HG03103 (cell line): ENCODE results near the gene SIX5.
"Not testable (repeated sequence)": the region's sequence is repeated elsewhere in the genome, so short reads cannot be mapped to it uniquely, and the experiment has no call there.

Source experiments
- ATAC-seq: cut with Tn5 transposase; IDR thresholded peaks from one replicate; pipeline ENCODE4 v1.9.1; 2021; ENCODE audit warnings: low read depth; ENCODE audit not compliant: unreplicated experiment

The SIX5 gene

GRCh38 chr19:45761714-45762113, 7.3 kb downstream of the SIX5 start:
- no peak for ATAC-seq

DNA sequence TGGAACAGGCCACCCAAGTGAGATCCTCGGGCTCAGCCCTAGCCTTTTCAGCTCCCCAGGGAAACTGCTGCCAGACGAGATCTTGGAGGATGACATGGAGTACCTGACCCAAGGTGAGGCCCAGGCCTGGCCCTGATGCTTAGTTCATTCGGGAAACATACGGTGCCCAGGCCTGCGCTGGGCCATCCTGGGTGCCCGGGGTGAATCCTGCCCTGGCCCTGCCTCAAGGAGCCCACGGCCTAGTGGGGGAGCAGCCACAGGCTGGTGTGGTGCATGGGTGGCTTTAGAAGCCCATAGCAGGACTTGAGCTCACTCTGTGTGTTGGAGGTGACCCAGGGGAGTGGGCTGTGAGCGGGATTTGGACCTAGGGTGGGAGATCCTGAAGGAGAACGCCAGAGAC, 10.1 kb downstream of the SIX5 start:
- ATAC-seq = no peak

DNA sequence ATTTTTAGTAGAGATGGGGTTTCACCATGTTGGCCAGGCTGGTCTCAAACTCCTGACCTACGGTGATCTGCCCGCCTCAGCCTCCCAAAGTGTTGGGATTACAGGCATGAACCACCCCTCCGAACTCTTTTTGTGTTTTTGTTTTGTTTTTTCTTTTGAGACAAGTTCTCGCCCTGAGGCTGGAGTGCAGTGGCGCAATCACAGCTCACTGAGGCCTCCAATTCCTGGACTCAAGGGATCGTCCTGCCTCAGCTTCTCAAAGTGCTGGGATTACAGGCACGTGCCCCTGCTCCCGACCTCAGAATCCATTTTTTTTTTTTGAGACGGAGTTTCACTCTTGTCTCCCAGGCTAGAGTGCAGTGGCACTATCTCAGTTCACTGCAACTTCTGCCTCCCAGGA, 11.4 kb downstream of the SIX5 start:
- ATAC-seq = no peak

- ATAC-seq = no peak
Measured at GRCh38 chr19:45754323-45754722, 14.7 kb downstream of the SIX5 start.

DNA sequence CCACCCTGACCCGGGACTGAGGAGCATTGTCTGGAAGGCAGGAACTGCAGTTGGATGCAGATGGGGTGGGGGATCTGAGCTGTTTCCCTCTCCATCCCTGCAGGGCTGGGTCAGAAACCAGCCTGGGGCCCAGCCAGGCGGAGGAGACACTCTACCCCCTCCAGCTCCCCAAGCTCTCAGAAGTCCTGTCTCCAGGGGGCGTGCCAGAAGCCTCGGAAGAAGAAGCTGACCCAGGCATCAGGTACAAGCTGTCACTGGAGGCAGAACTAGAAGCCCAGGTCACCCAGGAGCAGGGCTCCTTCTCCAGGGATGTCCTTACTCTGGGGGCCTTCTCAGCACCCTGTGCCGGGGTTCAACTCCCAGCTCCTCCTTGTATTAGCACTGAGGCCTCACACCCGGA, 15.5 kb downstream of the SIX5 start:
- ATAC-seq = no peak

DNA sequence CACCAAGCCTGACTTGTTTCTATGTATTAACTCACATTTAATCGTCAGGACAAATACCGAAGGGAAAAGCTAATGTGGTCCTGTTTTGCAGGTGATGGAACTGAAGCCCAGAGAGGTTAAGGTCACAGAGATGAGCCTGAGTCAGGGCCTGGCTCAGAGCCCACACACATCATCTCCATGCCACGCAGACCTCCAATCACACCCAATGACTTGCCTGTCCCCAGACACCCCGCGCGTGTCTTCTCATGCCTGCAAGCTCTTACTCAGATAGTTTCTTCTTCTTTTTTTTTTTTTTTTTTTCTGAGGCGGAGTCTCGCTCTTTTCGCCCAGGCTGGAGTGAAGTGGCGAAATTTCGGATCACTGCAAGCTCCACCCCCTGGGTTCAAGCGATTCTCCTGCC, 16.4 kb downstream of the SIX5 start:
- no peak for ATAC-seq

GRCh38 chr19:45751483-45751882, 17.6 kb downstream of the SIX5 start:
- ATAC-seq = not testable (repeated sequence)

DNA sequence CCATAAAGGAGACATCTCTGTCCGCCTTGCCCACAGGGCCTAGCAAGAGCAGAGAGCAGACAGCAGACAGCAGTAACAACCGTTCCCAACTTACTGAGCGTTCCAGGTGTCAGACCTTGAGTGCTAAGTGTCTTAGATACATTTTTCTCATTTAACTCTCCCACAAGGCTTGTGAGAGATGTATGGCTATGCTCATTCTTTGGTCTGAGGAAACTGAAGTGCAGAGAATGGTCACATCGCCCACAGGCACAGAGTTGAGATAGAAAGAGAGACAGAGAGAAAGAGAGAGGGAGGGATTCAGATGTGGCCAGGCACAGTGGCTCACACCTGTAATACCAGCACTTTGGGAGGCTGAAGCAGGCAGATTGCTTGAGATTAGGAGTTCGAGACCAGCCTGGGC, 21.5 kb downstream of the SIX5 start:
- ATAC-seq = no peak

DNA sequence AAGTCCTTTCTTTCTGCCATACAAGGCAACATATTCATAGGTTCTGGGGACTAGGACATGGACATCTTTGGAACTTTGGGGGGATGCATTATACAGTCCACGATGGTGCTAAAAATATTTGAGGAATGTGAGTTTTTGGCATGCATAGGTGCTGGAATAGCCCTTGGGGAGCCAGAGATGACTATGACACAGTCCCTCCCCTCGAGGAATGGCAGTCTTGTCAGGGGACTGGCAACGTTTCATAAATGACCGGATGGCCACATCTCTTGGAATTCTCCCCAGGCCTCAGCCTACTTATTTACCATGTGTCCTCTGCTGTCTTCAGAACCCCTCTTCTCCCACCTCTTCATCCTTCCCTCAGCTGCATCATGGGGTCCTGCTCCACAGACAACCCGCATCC, 22.2 kb downstream of the SIX5 start:
- ATAC-seq = no peak

DNA sequence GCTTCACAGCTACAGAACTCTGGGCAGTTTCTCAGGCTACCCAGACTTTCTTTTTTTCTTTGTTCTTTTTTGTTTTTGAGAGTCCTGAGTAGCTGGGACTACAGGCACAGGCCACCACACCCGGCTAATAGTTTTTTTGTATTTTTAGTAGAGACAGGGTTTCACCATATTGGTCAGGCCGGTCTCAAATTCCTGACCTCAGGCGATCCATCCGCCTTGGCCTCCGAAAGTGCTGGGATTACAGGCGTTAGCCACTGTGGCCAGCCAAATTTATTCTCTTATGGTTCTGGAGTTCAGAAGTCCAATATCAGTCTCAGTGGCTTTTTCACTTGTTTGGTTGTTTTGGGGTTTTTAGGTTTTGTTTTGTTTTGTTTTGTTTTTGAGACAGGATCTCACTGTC, 23.4 kb downstream of the SIX5 start:
- no peak for ATAC-seq

DNA sequence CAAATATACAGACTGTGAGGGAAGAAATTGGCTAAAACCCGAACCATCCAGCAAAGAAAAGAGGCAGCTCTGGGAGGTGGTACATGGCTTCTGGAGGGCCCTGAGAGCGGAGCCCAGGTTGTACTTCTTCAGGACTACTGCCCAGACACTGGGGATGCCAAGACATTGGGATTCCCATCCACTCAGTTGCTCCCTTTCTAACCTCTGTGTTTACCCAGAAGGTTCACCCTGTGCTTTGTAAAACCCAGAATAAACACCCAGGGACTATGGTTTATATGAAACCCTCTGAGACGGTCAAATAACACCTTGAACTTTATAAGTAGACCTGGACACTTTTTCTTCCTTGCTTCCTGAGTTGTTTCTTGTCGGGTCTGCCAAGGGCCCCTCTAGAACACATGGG, 26.1 kb downstream of the SIX5 start:
- ATAC-seq = no peak

DNA sequence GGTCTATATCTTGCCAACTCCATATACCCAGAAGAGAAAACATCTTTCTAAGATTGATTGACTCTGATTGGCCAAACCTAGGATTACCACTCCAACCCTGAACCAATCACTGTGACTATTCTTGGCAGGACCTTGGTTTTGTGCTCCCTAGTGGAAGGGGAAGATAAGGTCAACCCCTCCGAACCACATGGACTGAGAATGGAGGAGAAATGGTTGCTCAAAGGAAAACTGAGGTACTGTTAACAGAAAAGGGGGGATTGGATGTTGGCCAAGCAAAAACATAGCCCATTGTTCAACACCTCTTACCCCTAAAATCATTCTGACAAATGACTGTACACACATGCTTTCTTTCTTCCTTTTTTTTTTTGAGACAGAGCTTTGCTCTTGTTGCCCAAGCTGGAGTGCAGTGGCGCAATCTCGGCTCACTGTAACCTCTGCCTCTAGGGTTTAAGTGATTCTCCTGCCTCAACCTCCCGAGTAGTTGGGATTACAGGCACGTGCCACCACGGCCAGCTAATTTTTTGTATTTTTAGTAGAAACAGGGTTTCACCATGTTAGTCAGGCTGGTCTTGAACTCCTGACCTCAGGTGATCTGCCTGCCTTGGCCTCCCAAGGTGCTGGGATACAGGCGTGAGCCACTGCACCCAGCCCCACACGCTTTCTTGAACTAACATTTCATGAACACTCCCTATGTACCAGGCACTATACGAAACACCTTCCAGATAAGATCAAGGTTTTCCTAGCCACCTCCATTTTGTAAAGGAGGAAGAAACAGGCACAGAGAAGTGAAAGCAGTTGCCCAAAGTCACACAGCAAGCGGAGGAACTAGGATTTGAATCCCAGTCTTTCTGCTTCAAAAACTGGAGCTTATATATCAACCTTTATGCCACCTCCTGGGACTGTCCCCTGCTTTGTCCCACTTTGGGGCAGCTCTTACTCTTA, 29.3 kb downstream of the SIX5 start:
- ATAC-seq = no peak

- ATAC-seq = no peak
Measured at GRCh38 chr19:45733160-45733810, 35.8 kb downstream of the SIX5 start, which contains the start of gene MEIOSIN. Gene MEIOSIN (plus strand): TSS chr19:45733439. CDS start chr19:45735377, 1,938 bp downstream.

- peak; percentile 88 for ATAC-seq
Measured at GRCh38 chr19:45730368-45731288, 38.4 kb downstream of the SIX5 start, which contains the start of gene FBXO46. Gene FBXO46 (minus strand): TSS chr19:45730896. CDS start chr19:45713495, 17,401 bp downstream.

- ATAC-seq = no peak
Measured at GRCh38 chr19:45729800-45730290, 39.2 kb downstream of the SIX5 start.

- ATAC-seq = not testable (repeated sequence)
Measured at GRCh38 chr19:45728683-45729082, 40.4 kb downstream of the SIX5 start.

- not testable (repeated sequence) for ATAC-seq
Measured at GRCh38 chr19:45720065-45720464, 49.0 kb downstream of the SIX5 start.

DNA sequence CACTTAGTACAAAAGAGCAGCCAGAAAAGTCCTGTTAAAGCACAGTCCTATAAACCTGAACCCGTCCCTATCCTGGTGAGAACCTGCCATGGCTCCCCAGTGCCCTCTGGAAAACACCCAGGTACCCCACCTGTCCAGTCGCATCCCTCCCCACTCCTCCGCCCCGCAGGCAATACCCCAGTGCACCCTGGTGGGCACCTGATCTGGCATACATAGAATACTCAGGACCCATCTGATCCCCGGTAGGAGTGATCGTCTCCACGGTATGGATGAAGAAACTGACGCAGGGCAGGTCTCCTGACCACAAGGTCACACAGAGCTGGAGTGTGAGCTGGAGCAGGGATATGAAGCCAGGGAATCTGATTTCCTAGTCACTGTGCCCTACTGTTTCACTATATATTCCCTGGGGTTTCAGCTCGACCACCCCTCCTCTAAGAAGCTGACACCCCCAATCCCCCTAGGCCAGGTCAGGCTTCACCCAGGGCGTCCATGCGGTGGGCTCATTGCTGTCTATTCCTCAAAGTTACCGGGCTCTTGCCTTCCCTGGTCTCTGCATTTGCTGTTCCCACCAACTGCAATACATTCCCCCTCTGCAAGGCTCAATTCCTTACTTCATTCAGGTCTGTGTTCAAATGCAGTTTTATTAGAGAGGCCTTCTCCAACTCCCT, 50.9 kb downstream of the SIX5 start:
- ATAC-seq = no peak

- ATAC-seq = peak; percentile 90
Measured at GRCh38 chr19:45717131-45717982, 51.7 kb downstream of the SIX5 start.
